Neural progenitor cell (in vitro differentiated cells): ENCODE results near the gene LIMK1. TPM values are rescaled to one million over a fixed set of nuclear protein-coding genes. Genes with fewer than 3 reads are reported as not detected.
A peak's percentile ranks its signal among the peaks of the same experiment; 100 is the strongest.

Experiments used
- DNase-seq: peaks from one replicate; pipeline ENCODE4 v3.0.0-alpha.2; 2016; ENCODE audit warnings: low spot score
- H2AFZ ChIP-seq: fragments of 200-600 bp; sonication (generic); replicated peaks from 2 replicates; pipeline ENCODE4 v1.6.1; 2016; ENCODE audit warnings: antibody characterized with exemption
- H3F3A ChIP-seq: fragments of 200-600 bp; sonication (generic); 2 replicates; pipeline ENCODE4 v1.6.1; 2016; ENCODE audit warnings: antibody characterized with exemption, low read depth
- H3K27ac ChIP-seq: fragments of 200-600 bp; sonication (generic); 2 replicates; pipeline ENCODE4 v1.5.1; 2016; ENCODE audit warnings: mild to moderate bottlenecking
- H3K27me3 ChIP-seq: fragments of 200-600 bp; sonication (generic); 2 replicates; pipeline ENCODE4 v1.6.1; 2016; ENCODE audit warnings: mild to moderate bottlenecking, moderate library complexity
- H3K36me3 ChIP-seq: fragments of 200-600 bp; sonication (generic); 2 replicates; pipeline ENCODE4 v1.5.1; 2016
- H3K4me1 ChIP-seq: fragments of 200-600 bp; sonication (generic); 2 replicates; pipeline ENCODE4 v1.6.1; 2016; ENCODE audit warnings: mixed run types
- H3K4me2 ChIP-seq: fragments of 200-600 bp; sonication (generic); 2 replicates; pipeline ENCODE4 v1.6.1; 2016
- H3K4me3 ChIP-seq: fragments of 200-600 bp; sonication (generic); 2 replicates; pipeline ENCODE4 v1.5.1; 2016
- H3K79me2 ChIP-seq: fragments of 200-600 bp; sonication (generic); 2 replicates; pipeline ENCODE4 v1.6.1; 2016; ENCODE audit warnings: low read depth
- H3K9ac ChIP-seq: fragments of 200-600 bp; sonication (generic); 2 replicates; pipeline ENCODE4 v1.6.1; 2016
- H3K9me3 ChIP-seq: fragments of 200-600 bp; sonication (generic); 2 replicates; pipeline ENCODE4 v1.5.1; 2016; ENCODE audit warnings: low read depth
- H4K20me1 ChIP-seq: fragments of 200-600 bp; sonication (generic); 2 replicates; pipeline ENCODE4 v1.6.1; 2016; ENCODE audit warnings: low read depth
- H3K27ac Mint-ChIP-seq: 3 replicates; pipeline ENCODE4 v1.8.0; 2021; ENCODE audit warnings: mixed read lengths
- H3K27me3 Mint-ChIP-seq: 2 replicates; pipeline ENCODE4 v1.8.0; 2022; ENCODE audit warnings: low read depth, mild to moderate bottlenecking, inconsistent platforms, moderate library complexity, mixed read lengths; ENCODE audit not compliant: insufficient read depth
- H3K36me3 Mint-ChIP-seq: 3 replicates; pipeline ENCODE4 v1.8.0; 2021; ENCODE audit warnings: mixed read lengths
- H3K4me1 Mint-ChIP-seq: 3 replicates; pipeline ENCODE4 v1.8.0; 2021; ENCODE audit warnings: mixed read lengths
- H3K4me3 Mint-ChIP-seq: 3 replicates; pipeline ENCODE4 v1.8.0; 2021; ENCODE audit warnings: mild to moderate bottlenecking, moderate library complexity, mixed read lengths
- H3K9me3 Mint-ChIP-seq: 3 replicates; pipeline ENCODE4 v1.8.0; 2020; ENCODE audit warnings: mixed read lengths
- EZH2 ChIP-seq: fragments of 200-600 bp; sonication (generic); IDR thresholded peaks from 2 replicates; pipeline ENCODE4 v1.6.1; 2017; ENCODE audit warnings: antibody characterized with exemption, mild to moderate bottlenecking, moderate library complexity
- EZH2phosphoT487 ChIP-seq: fragments of 200-600 bp; sonication (generic); IDR thresholded peaks from 2 replicates; pipeline ENCODE4 v1.6.1; 2017; ENCODE audit warnings: antibody characterized with exemption
- total RNA-seq: library from RNA; depleted of rRNA; stranded (reverse); fragments of >200 nt; gene quantifications from 2 replicates; pipeline ENCODE4 v1.2.3, GENCODE V29; 2015; ENCODE audit warnings: low replicate concordance
- TF ChIP-seq, protein P1 (sequence below): fragments of 200-600 bp; sonication (generic); IDR thresholded peaks from 2 replicates; pipeline ENCODE4 v1.5.1; 2017; ENCODE audit warnings: antibody characterized with exemption, mild to moderate bottlenecking

Gene LIMK1
- total RNA-seq, 1 donor from 2014 or later: 29.9 TPM

DNA sequence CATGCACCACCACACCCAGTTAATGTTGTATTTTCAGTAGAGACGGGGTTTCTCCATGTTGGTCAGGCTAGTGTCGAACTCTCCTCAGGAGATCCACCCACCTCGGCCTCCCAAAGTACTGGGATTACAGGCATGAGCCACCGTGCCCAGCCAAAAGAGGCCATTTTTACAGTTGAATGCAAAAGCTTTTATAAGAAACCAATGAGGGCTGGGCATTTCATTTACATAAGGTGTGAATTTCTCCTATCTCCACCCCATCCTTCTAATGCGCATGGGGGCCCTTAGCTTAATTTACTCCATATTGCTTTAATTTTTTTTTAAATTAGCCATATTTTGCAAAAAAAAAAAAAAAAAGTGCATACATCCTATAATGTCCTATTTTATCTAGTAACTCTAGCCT is 65.5 kb downstream of the LIMK1 start:
- no peaks in the 10 kb centered on the region for H3K79me2 ChIP-seq
- H3K4me1 Mint-ChIP-seq: peaks cover 12% of the 10 kb centered on the region
- no peaks in the 10 kb centered on the region for H4K20me1 ChIP-seq
- H3K4me1 ChIP-seq: peaks cover 10% of the 10 kb centered on the region
- peak overlapping the region; percentile 18 for H3K27ac Mint-ChIP-seq
- no peaks in the 10 kb centered on the region for H3K27me3 Mint-ChIP-seq
- TF ChIP-seq EZH2: no peak
- TF ChIP-seq, protein P1, sequence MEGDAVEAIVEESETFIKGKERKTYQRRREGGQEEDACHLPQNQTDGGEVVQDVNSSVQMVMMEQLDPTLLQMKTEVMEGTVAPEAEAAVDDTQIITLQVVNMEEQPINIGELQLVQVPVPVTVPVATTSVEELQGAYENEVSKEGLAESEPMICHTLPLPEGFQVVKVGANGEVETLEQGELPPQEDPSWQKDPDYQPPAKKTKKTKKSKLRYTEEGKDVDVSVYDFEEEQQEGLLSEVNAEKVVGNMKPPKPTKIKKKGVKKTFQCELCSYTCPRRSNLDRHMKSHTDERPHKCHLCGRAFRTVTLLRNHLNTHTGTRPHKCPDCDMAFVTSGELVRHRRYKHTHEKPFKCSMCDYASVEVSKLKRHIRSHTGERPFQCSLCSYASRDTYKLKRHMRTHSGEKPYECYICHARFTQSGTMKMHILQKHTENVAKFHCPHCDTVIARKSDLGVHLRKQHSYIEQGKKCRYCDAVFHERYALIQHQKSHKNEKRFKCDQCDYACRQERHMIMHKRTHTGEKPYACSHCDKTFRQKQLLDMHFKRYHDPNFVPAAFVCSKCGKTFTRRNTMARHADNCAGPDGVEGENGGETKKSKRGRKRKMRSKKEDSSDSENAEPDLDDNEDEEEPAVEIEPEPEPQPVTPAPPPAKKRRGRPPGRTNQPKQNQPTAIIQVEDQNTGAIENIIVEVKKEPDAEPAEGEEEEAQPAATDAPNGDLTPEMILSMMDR: no peak
- no peak for TF ChIP-seq EZH2phosphoT487
- H3K4me3 ChIP-seq: no peak overlapping the region
- no peak overlapping the region for H3K4me3 Mint-ChIP-seq
- no peaks in the 10 kb centered on the region for H3K36me3 Mint-ChIP-seq
- no peaks in the 10 kb centered on the region for H3K9me3 ChIP-seq
- no peaks in the 10 kb centered on the region for H3K27me3 ChIP-seq
- DNase-seq: no peak
- peaks cover 8% of the 10 kb centered on the region for H3K9me3 Mint-ChIP-seq
- H3F3A ChIP-seq: no peaks in the 10 kb centered on the region
- no peak overlapping the region for H3K27ac ChIP-seq
- H2AFZ ChIP-seq: no peak overlapping the region
- H3K4me2 ChIP-seq: no peak overlapping the region
- H3K9ac ChIP-seq: no peak overlapping the region
- H3K36me3 ChIP-seq: no peaks in the 10 kb centered on the region

DNA sequence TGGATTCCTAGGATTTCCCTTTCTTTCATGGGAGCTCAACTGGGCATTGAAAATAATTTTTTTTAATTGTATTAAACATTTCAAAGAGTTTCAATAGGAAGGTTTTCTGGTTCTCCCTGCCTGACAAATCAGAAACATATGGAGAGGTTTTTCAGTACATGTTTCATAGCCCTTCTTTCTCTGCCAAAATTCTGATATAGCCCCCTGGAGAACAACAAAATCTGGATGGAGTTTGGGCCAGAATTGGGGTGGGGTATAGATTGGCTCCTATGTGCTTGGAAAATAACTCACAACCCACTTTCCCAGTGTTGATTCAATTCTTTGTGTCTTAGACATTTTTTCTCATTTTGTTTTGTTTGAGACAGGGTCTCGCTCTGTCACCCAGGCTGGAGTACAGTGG is 66.0 kb downstream of the LIMK1 start:
- no peak overlapping the region for H2AFZ ChIP-seq
- H3K36me3 ChIP-seq: no peaks in the 10 kb centered on the region
- H3K4me3 ChIP-seq: no peak overlapping the region
- Mint-ChIP-seq H3K36me3 (no peaks in the 10 kb centered on the region), H3K27ac (peak overlapping the region; percentile 18), H3K4me1 (peaks cover 12% of the 10 kb centered on the region), H3K27me3 (no peaks in the 10 kb centered on the region), H3K9me3 (peaks cover 8% of the 10 kb centered on the region), H3K4me3 (no peak overlapping the region)
- H3K27me3 ChIP-seq: no peaks in the 10 kb centered on the region
- H3K4me1 ChIP-seq: peaks cover 10% of the 10 kb centered on the region
- H3K9ac ChIP-seq: no peak overlapping the region
- DNase-seq: no peak
- no peak overlapping the region for H3K4me2 ChIP-seq
- no peaks in the 10 kb centered on the region for H3K79me2 ChIP-seq
- H3K27ac ChIP-seq: no peak overlapping the region
- TF ChIP-seq EZH2: no peak
- no peaks in the 10 kb centered on the region for H3K9me3 ChIP-seq
- no peaks in the 10 kb centered on the region for H4K20me1 ChIP-seq
- H3F3A ChIP-seq: no peaks in the 10 kb centered on the region

DNA sequence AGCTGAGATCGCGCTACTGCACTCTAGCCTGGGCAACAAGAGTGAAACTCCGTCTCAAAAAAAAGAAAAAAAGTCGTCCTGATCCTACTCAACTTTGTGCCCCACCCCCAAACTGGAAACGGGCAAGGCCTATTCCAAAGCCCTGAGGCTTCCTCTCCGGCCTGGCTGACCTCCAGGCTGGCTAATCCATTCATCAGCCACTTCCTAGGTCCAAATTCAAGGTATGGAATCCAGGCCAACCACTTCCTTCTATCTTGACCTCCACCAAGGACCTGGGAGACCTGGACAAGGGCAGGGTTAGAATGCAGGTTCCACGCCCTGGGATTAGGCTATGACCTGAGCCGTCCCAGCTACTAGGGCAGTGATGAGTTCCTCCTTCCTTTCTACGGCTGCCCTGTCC is 70.1 kb downstream of the LIMK1 start:
- H3K9me3 ChIP-seq: no peaks in the 10 kb centered on the region
- peaks cover 8% of the 10 kb centered on the region for H3K4me1 Mint-ChIP-seq

DNA sequence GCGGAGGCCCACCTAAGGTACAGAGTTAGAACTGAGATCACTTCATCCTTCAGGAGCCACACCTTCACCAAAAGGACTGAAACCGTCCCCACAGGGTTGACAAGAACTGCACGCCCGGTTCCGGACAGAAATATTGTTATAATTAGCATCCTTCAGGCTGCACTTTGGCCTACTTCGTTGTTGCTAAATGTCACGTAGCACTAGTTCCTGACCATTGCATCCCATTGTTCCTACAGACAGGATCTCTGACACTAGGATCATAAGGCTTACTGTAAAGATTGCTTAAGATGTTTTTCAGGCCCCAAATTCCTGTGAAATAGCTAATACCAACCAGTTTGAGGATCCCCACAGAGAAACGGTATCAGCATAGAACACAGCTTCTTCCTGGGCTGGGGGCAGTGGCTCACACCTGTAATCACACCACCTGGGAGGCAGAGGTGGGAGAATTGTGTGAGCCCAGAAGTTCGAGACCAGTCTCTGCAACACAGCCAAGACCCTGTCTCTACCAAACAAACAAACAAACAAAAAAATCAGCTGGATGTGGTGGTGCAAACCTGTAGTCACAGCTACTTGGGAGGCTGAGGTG is 72.3 kb downstream of the LIMK1 start:
- no peaks in the 10 kb centered on the region for H3K27me3 Mint-ChIP-seq
- H3K27me3 ChIP-seq: no peaks in the 10 kb centered on the region

More for the DNA sequence above, 70.1 kb downstream of the LIMK1 start:
- no peaks in the 10 kb centered on the region for H4K20me1 ChIP-seq
- H3K4me2 ChIP-seq: no peak overlapping the region
- no peak overlapping the region for H3K27ac Mint-ChIP-seq
- TF ChIP-seq EZH2phosphoT487 (no peak), EZH2 (no peak)
- TF ChIP-seq, protein P1: no peak
- no peaks in the 10 kb centered on the region for H3K36me3 ChIP-seq
- no peaks in the 10 kb centered on the region for H3F3A ChIP-seq
- no peaks in the 10 kb centered on the region for H3K27me3 Mint-ChIP-seq
- DNase-seq: no peak
- no peaks in the 10 kb centered on the region for H3K36me3 Mint-ChIP-seq
- no peak overlapping the region for H3K4me3 Mint-ChIP-seq
- H3K4me3 ChIP-seq: no peak overlapping the region
- H2AFZ ChIP-seq: no peak overlapping the region
- H3K4me1 ChIP-seq: peaks cover 4% of the 10 kb centered on the region
- H3K27ac ChIP-seq: no peak overlapping the region
- no peaks in the 10 kb centered on the region for H3K27me3 ChIP-seq
- H3K9me3 Mint-ChIP-seq: no peaks in the 10 kb centered on the region
- H3K9ac ChIP-seq: no peak overlapping the region
- no peaks in the 10 kb centered on the region for H3K79me2 ChIP-seq

More for the DNA sequence above, 72.3 kb downstream of the LIMK1 start:
- Histone ChIP-seq H3K9ac (no peak overlapping the region), H3K36me3 (no peaks in the 10 kb centered on the region), H3K4me1 (no peaks in the 10 kb centered on the region), H3K27ac (no peak overlapping the region), H4K20me1 (no peaks in the 10 kb centered on the region), H2AFZ (no peak overlapping the region), H3K4me2 (no peak overlapping the region), H3K4me3 (no peak overlapping the region), H3F3A (no peaks in the 10 kb centered on the region), H3K9me3 (no peaks in the 10 kb centered on the region), H3K79me2 (no peaks in the 10 kb centered on the region)
- Mint-ChIP-seq H3K4me1 (peaks cover 5% of the 10 kb centered on the region), H3K9me3 (no peaks in the 10 kb centered on the region), H3K27ac (no peak overlapping the region), H3K4me3 (no peak overlapping the region), H3K36me3 (no peaks in the 10 kb centered on the region)
- no peak for DNase-seq
- TF ChIP-seq, protein P1: no peak
- no peak for TF ChIP-seq EZH2
- no peak for TF ChIP-seq EZH2phosphoT487
